Natural killer cell treated with Interleukin-12 subunit alpha and Interleukin-12 subunit beta and Interleukin-15 and Interleukin-18, amount 100 ng/mL, for 72 hours (primary cell): Measurements from ENCODE around the gene UHRF1. TPM values are rescaled to one million over a fixed set of nuclear protein-coding genes. Genes with fewer than 3 reads are reported as not detected.

Source experiments
- ATAC-seq, 2 donors: fragments of 150-1000 bp; cut with Tn5 transposase in 1 of 2; sonication (Bioruptor Pico), chemical (Tn5 transposase) in 1 of 2; 2 replicates each; pipeline ENCODE4 v1.10.0; 2021
- DNase-seq: peaks from one replicate; pipeline ENCODE4 v3.0.0; 2022; ENCODE audit warnings: low spot score
- H3K27ac Mint-ChIP-seq, 2 donors: 1 replicate in 1 of 2; 2 replicates in 1 of 2; pipeline ENCODE4 v1.8.0; 2022; ENCODE audit warnings: mixed read lengths in 2 of 2, mild to moderate bottlenecking in 1 of 2, moderate library complexity in 1 of 2
- H3K27me3 Mint-ChIP-seq, 2 donors: 1 replicate in 1 of 2; 2 replicates in 1 of 2; pipeline ENCODE4 v1.8.0; 2022; ENCODE audit warnings: mixed read lengths in 2 of 2
- H3K36me3 Mint-ChIP-seq: one replicate; pipeline ENCODE4 v1.8.0; 2022; ENCODE audit warnings: mixed read lengths
- H3K4me1 Mint-ChIP-seq, 2 donors: 1 replicate in 1 of 2; 2 replicates in 1 of 2; pipeline ENCODE4 v1.8.0; 2022; ENCODE audit warnings: low read depth in 2 of 2, mixed read lengths in 2 of 2, mild to moderate bottlenecking in 1 of 2
- H3K4me3 Mint-ChIP-seq: one replicate; pipeline ENCODE4 v1.8.0; 2022; ENCODE audit warnings: mixed read lengths
- H3K9me3 Mint-ChIP-seq: 2 replicates; pipeline ENCODE4 v1.8.0; 2022; ENCODE audit warnings: mixed read lengths
- total RNA-seq, 2 donors: library from RNA; stranded (reverse); gene quantifications; one replicate each; pipeline ENCODE4 v1.2.3, GENCODE V29; 2022

The UHRF1 gene
- total RNA-seq, 2 donors from 2014 or later, result 75.5 to 201 TPM

- H3K27me3 Mint-ChIP-seq, result no peaks in the 10 kb centered on the region
Observed at GRCh38 chr19:5005096-5005495, 95.8 kb downstream of the UHRF1 start.

GRCh38 chr19:5006201-5006600 lies 96.9 kb downstream of the UHRF1 start:
- DNase-seq, result no peak

More at GRCh38 chr19:5005096-5005495, 95.8 kb downstream of the UHRF1 start:
- H3K27ac Mint-ChIP-seq, result no peak overlapping the region
- H3K36me3 Mint-ChIP-seq, result no peaks in the 10 kb centered on the region
- DNase-seq (no peak), ATAC-seq (no peak)
- no peaks in the 10 kb centered on the region for H3K9me3 Mint-ChIP-seq
- H3K4me3 Mint-ChIP-seq, result no peak overlapping the region
- peaks cover 18% of the 10 kb centered on the region in 2 donors for H3K4me1 Mint-ChIP-seq

GRCh38 chr19:5006821-5007220 lies 97.5 kb downstream of the UHRF1 start:
- DNase-seq, result no peak
- Mint-ChIP-seq H3K27ac (no peak overlapping the region), H3K4me1 (peaks cover 7 to 16% of the 10 kb centered on the region in 2 donors), H3K9me3 (no peaks in the 10 kb centered on the region), H3K27me3 (no peaks in the 10 kb centered on the region), H3K4me3 (no peak overlapping the region), H3K36me3 (no peaks in the 10 kb centered on the region)
- no peak for ATAC-seq

More at GRCh38 chr19:5006201-5006600, 96.9 kb downstream of the UHRF1 start:
- Mint-ChIP-seq H3K36me3 (no peaks in the 10 kb centered on the region), H3K4me3 (no peak overlapping the region), H3K27ac (no peak overlapping the region), H3K9me3 (no peaks in the 10 kb centered on the region), H3K4me1 (peaks cover 12 to 21% of the 10 kb centered on the region in 2 donors), H3K27me3 (no peaks in the 10 kb centered on the region)
- no peak for ATAC-seq

Other genes with a start within 250 kb of the UHRF1 start
- 100 to 1,000 TPM; 107 to 195 TPM for gene MYDGF, start 239.2 kb upstream of the UHRF1 start, total RNA-seq
- 100 to 1,000 TPM; 125 to 175 TPM for gene DPP9, start 185.7 kb upstream of the UHRF1 start, total RNA-seq
- 10 to 100 TPM; 19.7 to 24.0 TPM for gene FEM1A, start 117.8 kb upstream of the UHRF1 start, total RNA-seq
- gene TICAM1, start 77.8 kb upstream of the UHRF1 start, total RNA-seq, result 10 to 100 TPM; 42.6 to 47.0 TPM
- 10 to 100 TPM; 25.1 to 34.0 TPM for gene PLIN3, start 41.8 kb upstream of the UHRF1 start, total RNA-seq
- gene ARRDC5, start 6.6 kb upstream of the UHRF1 start, total RNA-seq, result 1 to 10 TPM; 1.6 to 2.2 TPM
- 10 to 100 TPM; 57.0 to 63.1 TPM for gene KDM4B, start 59.6 kb downstream of the UHRF1 start, total RNA-seq